ENCODE data around the gene BOK.

DNA sequence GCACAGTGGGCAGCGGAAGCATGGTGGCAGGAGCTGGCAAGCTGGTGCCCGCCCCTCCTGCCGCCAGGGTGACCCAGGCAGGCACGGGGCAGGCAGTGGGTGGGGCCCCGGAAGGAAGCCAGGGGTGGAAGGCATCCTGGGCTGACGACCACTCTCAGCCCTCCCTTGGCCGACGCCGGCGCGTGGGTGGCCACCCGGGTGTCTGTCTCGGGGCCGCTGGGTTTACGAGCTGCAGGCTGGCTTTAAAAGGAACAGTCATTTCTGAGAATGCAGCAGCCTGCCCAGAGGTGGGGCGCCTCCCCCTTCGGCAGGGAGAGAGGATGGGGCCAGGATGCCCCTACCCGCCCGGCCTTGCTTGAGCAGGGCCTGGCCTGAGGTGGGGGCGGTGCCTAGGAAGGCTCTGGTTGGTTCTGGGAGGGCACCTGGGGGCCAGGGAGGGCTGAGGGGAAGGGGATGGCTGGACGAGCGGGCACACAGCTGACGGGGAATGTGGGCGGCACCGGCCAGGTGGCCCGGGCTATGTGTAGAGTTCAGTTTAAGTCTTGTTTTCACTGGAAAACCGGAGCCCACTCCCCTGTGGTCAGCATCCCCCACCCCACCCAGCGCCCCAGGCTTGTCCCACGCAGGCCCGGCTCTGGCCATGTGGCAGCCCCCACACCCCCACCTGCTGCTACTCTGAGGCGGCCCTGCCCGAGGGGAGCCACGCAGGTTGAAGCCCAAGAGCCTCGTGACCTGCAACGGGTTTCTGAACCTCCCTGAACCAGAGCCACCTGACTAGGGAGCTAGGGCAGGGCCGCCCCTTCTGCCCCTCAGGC lies 6.3 kb downstream of the BOK start:
- TF ChIP-seq, protein P1, sequence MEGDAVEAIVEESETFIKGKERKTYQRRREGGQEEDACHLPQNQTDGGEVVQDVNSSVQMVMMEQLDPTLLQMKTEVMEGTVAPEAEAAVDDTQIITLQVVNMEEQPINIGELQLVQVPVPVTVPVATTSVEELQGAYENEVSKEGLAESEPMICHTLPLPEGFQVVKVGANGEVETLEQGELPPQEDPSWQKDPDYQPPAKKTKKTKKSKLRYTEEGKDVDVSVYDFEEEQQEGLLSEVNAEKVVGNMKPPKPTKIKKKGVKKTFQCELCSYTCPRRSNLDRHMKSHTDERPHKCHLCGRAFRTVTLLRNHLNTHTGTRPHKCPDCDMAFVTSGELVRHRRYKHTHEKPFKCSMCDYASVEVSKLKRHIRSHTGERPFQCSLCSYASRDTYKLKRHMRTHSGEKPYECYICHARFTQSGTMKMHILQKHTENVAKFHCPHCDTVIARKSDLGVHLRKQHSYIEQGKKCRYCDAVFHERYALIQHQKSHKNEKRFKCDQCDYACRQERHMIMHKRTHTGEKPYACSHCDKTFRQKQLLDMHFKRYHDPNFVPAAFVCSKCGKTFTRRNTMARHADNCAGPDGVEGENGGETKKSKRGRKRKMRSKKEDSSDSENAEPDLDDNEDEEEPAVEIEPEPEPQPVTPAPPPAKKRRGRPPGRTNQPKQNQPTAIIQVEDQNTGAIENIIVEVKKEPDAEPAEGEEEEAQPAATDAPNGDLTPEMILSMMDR (IDR thresholded peaks at IDR 0.05): no peak
- TF ChIP-seq POLR2A (IDR thresholded peaks at IDR 0.05): no peak

Measured in vagina (tissue), 2 donors.